Measurements from ENCODE around the gene DCST2. TPM values are rescaled to one million over a fixed set of nuclear protein-coding genes. Genes with fewer than 3 reads are reported as not detected.
A peak's percentile ranks its signal among the peaks of the same experiment; 100 is the strongest.

The DCST2 gene
- total and polyA plus RNA-seq, 2 of the 8 experiments (the other 6 are each of a cell fraction or from before 2014, with no cell fraction given) = 0.43 to 2.1 TPM

DNA sequence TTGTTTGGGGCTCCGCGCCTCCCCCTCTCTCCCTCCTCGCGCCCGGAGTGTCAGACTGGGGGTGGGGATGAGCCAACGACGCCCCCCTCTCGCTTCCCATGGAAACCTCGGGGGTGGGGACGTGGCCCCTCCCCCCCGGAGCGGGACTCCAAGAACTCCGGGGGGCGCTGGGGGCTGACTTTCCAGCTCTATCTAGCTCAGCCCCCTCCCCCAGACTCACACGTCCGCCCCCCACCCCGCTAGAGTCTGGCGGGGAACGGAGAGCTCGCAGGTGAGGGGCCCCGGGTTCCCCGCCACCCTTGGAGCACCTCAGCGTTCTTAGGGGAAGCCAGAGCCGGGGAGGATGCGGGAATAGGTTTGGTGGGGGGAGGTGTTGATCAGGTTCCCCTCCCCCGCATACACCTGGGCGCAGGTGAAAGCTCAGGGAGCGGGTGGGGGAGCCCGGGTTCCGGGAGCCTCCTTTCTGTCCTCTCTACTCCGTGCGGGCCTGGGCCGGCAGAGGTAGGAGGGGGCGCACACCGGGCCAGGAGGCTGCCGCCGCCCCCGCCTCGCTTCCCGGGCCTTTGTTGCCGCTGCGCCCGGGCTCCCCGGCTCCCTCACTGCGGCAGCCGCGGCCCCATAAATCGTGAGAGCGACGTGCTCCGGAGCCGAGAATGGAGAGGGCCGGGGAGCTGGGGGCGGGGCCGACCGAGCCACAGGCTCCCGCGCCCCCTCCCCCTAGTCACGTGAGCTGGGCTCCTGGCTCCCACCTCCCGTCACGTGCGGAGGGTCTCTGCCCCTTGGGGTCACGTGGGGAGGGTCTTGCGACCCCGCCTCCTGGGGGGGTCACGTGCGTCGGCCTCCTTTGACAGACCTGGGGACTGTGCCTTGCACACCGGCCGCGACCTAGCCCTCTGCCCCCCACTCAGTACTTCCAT, 47.0 kb upstream of the DCST2 start:
- WGBS, 2 experiments (ENCODE audit: extremely low coverage in 1 of 2, insufficient coverage in 1 of 2, insufficient read length in 1 of 2, insufficient replicate concordance in 2 of 2, low coverage in 1 of 2, low lambda C conversion rate in 2 of 2, missing lambda C conversion rate in 1 of 2) = 6% methylated on average over 24 of the region's 71 CpGs; no CpG with 5 or more reads in 1 of the 2 experiments
- Histone ChIP-seq H3K4me3 (ENCODE audit: extremely low read depth in 1 of 4, insufficient read depth in 2 of 4, low read depth in 3 of 4, low read length in 4 of 4) (peak overlapping the region; percentile 57 to 77 (median 64)), H3K23ac (ENCODE audit: insufficient read length) (no peak overlapping the region), H2AFZ (ENCODE audit: low read length) (no peak overlapping the region), H3K9me3 (ENCODE audit: insufficient read depth in 2 of 2, low read depth in 1 of 2, low read length in 1 of 2) (no peaks in the 10 kb centered on the region), H3K36me3 (ENCODE audit: control insufficient read depth in 2 of 4, insufficient read depth in 4 of 4, low read length in 3 of 4) (no peaks in the 10 kb centered on the region), H2AK5ac (ENCODE audit: low read depth, low read length) (no peak overlapping the region), H2BK5ac (ENCODE audit: low read depth, low read length) (no peak overlapping the region; the same call in 1 of the 2 replicates), H2BK15ac (ENCODE audit: low read length) (no peak overlapping the region), H4K20me1 (replicated peaks in 1 of 2; ENCODE audit: control insufficient read depth in 1 of 2, insufficient read depth in 2 of 2, low read length in 2 of 2) (peaks cover 0 to 16% of the 10 kb centered on the region in 2 experiments), H2BK20ac (ENCODE audit: low read length) (no peak overlapping the region), H3K79me2 (ENCODE audit: control insufficient read depth in 1 of 2, insufficient read depth in 2 of 2, low read length in 2 of 2) (no peaks in the 10 kb centered on the region), H3K23me2 (ENCODE audit: low read depth, low read length) (peaks cover 18% of the 10 kb centered on the region; the same call in 1 of the 2 replicates), H3K14ac (ENCODE audit: insufficient read length) (no peak overlapping the region), H2BK12ac (ENCODE audit: low read depth, low read length) (0 out of 2 replicates have a peak overlapping the region, but pooled peaks have one; percentile 19), H3K27me3 (replicated peaks in 1 of 4; ENCODE audit: control insufficient read depth in 3 of 4, extremely low read depth in 1 of 4, insufficient read depth in 3 of 4, low read length in 3 of 4) (peaks cover 49 to 67% (median 64%) of the 10 kb centered on the region in 4 experiments), H3K27ac (ENCODE audit: low read depth, low read length) (no peak overlapping the region), H3K56ac (replicated peaks; ENCODE audit: insufficient read length, low read depth, low read length) (peak overlapping the region; percentile 37), H3K4me1 (replicated peaks in 1 of 4; ENCODE audit: control insufficient read depth in 3 of 4, insufficient read depth in 4 of 4, low read length in 3 of 4) (peaks cover 0 to 42% (median 20%) of the 10 kb centered on the region in 4 experiments; a peak in 6 of 7 replicates), H3K4ac (replicated peaks; ENCODE audit: insufficient read length, low read depth, low read length) (no peak overlapping the region), H3K4me2 (ENCODE audit: insufficient read depth in 1 of 2, low read depth in 2 of 2, low read length in 2 of 2) (peak overlapping the region; percentile 93 to 95), H2BK120ac (replicated peaks; ENCODE audit: low read depth, low read length) (no peak overlapping the region), H4K8ac (ENCODE audit: extremely low read depth, insufficient read depth, low read length) (peak overlapping the region; percentile 61), H4K5ac (ENCODE audit: insufficient read length, low read depth, low read length) (peak overlapping the region; percentile 65), H3K18ac (ENCODE audit: extremely low read depth, low read length) (peak overlapping the region; percentile 93), H3K79me1 (ENCODE audit: low read depth, low read length) (no peaks in the 10 kb centered on the region), H4K91ac (replicated peaks; ENCODE audit: insufficient read length, low read length) (no peak overlapping the region), H3K9ac (replicated peaks in 1 of 4; ENCODE audit: extremely low read depth in 1 of 4, low read depth in 3 of 4, low read length in 3 of 4) (no peak overlapping the region)
- DNase-seq (ENCODE audit: low read depth in 1 of 2, low spot score in 2 of 2) = peak in 1 of 2 experiments; percentile 93
- FAIRE-seq = no peak
- ChIA-PET POLR2A (ENCODE audit: partially characterized antibody) (interaction anchor here (0.7 to 2.6 kb wide), 17 partner anchors 10 to 210 kb away, joined by 3 to 21 read pairs (median 3); partner anchors contain the start of genes ADAM15, EFNA4, KCNN3 and KRTCAP2), CTCF (ENCODE audit: partially characterized antibody) (interaction anchor here (0.8 to 33.9 kb wide), 5 partner anchors 10 to 92 kb away, joined by 3 to 907 read pairs (median 5); partner anchors contain the start of genes ADAM15 and EFNA4)
- TF ChIP-seq, protein P1, sequence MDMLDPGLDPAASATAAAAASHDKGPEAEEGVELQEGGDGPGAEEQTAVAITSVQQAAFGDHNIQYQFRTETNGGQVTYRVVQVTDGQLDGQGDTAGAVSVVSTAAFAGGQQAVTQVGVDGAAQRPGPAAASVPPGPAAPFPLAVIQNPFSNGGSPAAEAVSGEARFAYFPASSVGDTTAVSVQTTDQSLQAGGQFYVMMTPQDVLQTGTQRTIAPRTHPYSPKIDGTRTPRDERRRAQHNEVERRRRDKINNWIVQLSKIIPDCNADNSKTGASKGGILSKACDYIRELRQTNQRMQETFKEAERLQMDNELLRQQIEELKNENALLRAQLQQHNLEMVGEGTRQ (IDR thresholded peaks at IDR 0.05; ENCODE audit: low read length) = peak; percentile 100
- TF ChIP-seq, protein P2, sequence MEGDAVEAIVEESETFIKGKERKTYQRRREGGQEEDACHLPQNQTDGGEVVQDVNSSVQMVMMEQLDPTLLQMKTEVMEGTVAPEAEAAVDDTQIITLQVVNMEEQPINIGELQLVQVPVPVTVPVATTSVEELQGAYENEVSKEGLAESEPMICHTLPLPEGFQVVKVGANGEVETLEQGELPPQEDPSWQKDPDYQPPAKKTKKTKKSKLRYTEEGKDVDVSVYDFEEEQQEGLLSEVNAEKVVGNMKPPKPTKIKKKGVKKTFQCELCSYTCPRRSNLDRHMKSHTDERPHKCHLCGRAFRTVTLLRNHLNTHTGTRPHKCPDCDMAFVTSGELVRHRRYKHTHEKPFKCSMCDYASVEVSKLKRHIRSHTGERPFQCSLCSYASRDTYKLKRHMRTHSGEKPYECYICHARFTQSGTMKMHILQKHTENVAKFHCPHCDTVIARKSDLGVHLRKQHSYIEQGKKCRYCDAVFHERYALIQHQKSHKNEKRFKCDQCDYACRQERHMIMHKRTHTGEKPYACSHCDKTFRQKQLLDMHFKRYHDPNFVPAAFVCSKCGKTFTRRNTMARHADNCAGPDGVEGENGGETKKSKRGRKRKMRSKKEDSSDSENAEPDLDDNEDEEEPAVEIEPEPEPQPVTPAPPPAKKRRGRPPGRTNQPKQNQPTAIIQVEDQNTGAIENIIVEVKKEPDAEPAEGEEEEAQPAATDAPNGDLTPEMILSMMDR (IDR thresholded peaks at IDR 0.05; ENCODE audit: control extremely low read depth in 1 of 3, insufficient read depth in 1 of 3, low read depth in 1 of 3, low read length in 3 of 3) = no peak
- peak; percentile 41; the same call in 1 of the 2 replicates for TF ChIP-seq RBBP5 (IDR thresholded peaks at IDR 0.05; ENCODE audit: borderline replicate concordance, low read depth, low read length)
- TF ChIP-seq JUN (IDR thresholded peaks at IDR 0.05; ENCODE audit: low read depth, low read length) = no peak
- 0 out of 2 replicates have a peak, but pooled peaks have one; percentile 14 for TF ChIP-seq CHD2 (IDR thresholded peaks at IDR 0.05; ENCODE audit: low read length)
- TF ChIP-seq ASH2L (IDR thresholded peaks at IDR 0.05; ENCODE audit: low read length) = peak; percentile 38
- TF ChIP-seq CBX5 (IDR thresholded peaks at IDR 0.05; ENCODE audit: low read depth, low read length) = no peak

Measured in H1 (cell line).